Neural progenitor cell (in vitro differentiated cells): Measurements from ENCODE around the gene EDN2.

Experiments used
- EZH2 ChIP-seq: fragments of 200-600 bp; sonication (generic); IDR thresholded peaks from 2 replicates; pipeline ENCODE4 v1.6.1; 2017; ENCODE audit warnings: antibody characterized with exemption, mild to moderate bottlenecking, moderate library complexity
- EZH2phosphoT487 ChIP-seq: fragments of 200-600 bp; sonication (generic); IDR thresholded peaks from 2 replicates; pipeline ENCODE4 v1.6.1; 2017; ENCODE audit warnings: antibody characterized with exemption
- TF ChIP-seq, protein P1 (sequence below): fragments of 200-600 bp; sonication (generic); IDR thresholded peaks from 2 replicates; pipeline ENCODE4 v1.5.1; 2017; ENCODE audit warnings: antibody characterized with exemption, mild to moderate bottlenecking

DNA sequence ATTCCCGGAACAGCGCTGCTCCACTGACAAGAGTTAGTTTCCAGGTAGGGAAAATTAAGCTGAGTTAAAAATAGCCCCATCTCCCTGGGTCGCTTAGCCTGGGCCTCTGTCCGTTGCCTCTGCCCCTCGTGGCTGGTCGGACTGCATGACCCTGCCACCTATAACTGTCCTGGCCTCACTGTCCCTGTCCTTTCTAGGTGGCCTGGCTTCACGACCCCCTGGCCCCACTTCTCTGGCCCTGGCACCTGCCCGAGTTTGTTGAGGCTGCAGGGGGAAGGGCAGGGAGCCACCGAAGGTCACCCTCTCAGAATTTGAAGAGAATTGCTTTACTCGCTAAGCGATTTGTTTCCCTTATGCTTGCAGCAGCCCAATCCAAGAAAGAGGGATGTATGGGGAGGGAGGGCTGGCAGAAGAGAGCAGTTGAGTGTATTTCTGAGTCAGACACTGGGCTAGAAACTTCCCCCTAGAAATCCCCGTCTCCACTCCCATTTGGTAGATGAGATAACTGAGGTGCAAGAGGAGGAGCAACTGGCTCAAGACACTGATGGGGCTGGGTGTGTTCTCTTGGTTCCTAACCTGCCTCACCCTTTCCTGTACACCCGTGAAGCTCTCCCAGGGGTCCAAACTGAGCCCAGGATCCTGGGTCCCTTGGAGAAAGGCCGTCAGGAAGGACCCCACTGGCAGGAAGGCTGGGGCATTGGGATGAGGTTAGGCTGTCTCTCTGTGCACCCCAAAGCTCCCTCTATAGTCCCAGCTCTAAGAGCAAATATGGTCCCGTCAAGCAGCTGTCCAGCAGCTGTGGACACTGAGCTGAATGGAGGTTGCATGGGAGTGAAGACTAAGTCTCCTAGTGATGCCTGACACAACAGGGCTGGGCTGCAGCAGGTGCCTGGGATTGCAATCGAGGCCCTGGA, 2.9 kb upstream of the EDN2 start:
- TF ChIP-seq EZH2 (no peak), EZH2phosphoT487 (no peak)
- TF ChIP-seq, protein P1, sequence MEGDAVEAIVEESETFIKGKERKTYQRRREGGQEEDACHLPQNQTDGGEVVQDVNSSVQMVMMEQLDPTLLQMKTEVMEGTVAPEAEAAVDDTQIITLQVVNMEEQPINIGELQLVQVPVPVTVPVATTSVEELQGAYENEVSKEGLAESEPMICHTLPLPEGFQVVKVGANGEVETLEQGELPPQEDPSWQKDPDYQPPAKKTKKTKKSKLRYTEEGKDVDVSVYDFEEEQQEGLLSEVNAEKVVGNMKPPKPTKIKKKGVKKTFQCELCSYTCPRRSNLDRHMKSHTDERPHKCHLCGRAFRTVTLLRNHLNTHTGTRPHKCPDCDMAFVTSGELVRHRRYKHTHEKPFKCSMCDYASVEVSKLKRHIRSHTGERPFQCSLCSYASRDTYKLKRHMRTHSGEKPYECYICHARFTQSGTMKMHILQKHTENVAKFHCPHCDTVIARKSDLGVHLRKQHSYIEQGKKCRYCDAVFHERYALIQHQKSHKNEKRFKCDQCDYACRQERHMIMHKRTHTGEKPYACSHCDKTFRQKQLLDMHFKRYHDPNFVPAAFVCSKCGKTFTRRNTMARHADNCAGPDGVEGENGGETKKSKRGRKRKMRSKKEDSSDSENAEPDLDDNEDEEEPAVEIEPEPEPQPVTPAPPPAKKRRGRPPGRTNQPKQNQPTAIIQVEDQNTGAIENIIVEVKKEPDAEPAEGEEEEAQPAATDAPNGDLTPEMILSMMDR: no peak
